Activated B cell treated with CpG ODN at 0.5 μM for 24 hours (primary cell): ENCODE data around the gene RANBP17. TPM values are rescaled to one million over a fixed set of nuclear protein-coding genes. Genes with fewer than 3 reads are reported as not detected.

Source experiments
- ATAC-seq: fragments of 200-7000 bp; cut with Tn5 transposase; one replicate; pipeline ENCODE4 v1.10.0; 2021; ENCODE audit warnings: low read depth, mild to moderate bottlenecking, moderate library complexity
- CTCF ChIA-PET: fragments of 350-600 bp; sonication (Branson Sonifier 250); formaldehyde crosslinking; loops from one replicate; lab custom pipeline; 2021; ENCODE audit warnings: antibody characterized with exemption; lab: Charles Lee
- POLR2A ChIA-PET: fragments of 350-600 bp; sonication (Branson Sonifier 250); formaldehyde crosslinking; loops from one replicate; lab custom pipeline; 2021; ENCODE audit warnings: antibody characterized with exemption; lab: Charles Lee
- DNase-seq: peaks from one replicate; pipeline ENCODE4 v3.0.0; 2022
- H3K27ac Mint-ChIP-seq: one replicate; pipeline ENCODE4 v1.8.0; 2020; ENCODE audit warnings: mixed read lengths
- H3K27me3 Mint-ChIP-seq: one replicate; pipeline ENCODE4 v1.8.0; 2021; ENCODE audit warnings: mixed read lengths
- H3K36me3 Mint-ChIP-seq: one replicate; pipeline ENCODE4 v1.8.0; 2021; ENCODE audit warnings: low read depth, mixed read lengths
- H3K4me1 Mint-ChIP-seq: one replicate; pipeline ENCODE4 v1.8.0; 2021; ENCODE audit warnings: mixed read lengths
- H3K4me3 Mint-ChIP-seq: one replicate; pipeline ENCODE4 v1.8.0; 2020; ENCODE audit warnings: mild to moderate bottlenecking, mixed read lengths
- H3K9me3 Mint-ChIP-seq: one replicate; pipeline ENCODE4 v1.8.0; 2020; ENCODE audit warnings: mixed read lengths
- intact Hi-C: fragments of 100-400 bp; cut with micrococcal nuclease; formaldehyde crosslinking; loops from one replicate; pipeline ENCODE4 v1.15.1; 2024
- total RNA-seq: library from RNA; stranded (reverse); gene quantifications from 2 replicates; pipeline ENCODE4 v1.2.3, GENCODE V29; 2022
- TF ChIP-seq, protein P1 (sequence below): fragments of 200-600 bp; IDR thresholded peaks from one replicate; pipeline ENCODE4 v1.8.0; 2022; ENCODE audit warnings: antibody characterized with exemption, mild to moderate bottlenecking

The RANBP17 gene
- total RNA-seq, 1 donor from 2014 or later, result not detected

DNA sequence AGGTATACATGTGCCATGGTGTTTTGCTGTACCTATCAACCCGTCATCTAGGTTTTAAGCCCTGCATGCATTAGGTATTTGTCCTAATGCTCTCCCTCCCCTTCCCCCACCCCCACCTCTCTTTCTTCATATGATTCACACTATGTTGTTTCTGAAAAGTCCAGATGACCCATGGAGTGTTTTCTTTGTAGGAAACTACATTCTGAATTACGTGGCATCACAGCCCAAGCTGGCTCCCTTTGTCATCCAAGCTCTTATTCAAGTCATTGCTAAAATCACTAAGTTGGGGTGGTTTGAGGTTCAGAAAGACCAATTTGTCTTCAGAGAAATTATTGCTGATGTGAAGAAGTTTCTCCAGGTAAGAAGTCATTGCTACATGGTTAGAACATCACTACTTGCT lies 30.4 kb downstream of the RANBP17 start:
- Mint-ChIP-seq H3K9me3 (no peaks in the 10 kb centered on the region), H3K4me3 (no peak overlapping the region), H3K27ac (no peak overlapping the region), H3K36me3 (no peaks in the 10 kb centered on the region), H3K27me3 (no peaks in the 10 kb centered on the region), H3K4me1 (no peaks in the 10 kb centered on the region)
- ChIA-PET CTCF (no interaction called here), POLR2A (no interaction called here)
- intact Hi-C loops, result no loop called here
- TF ChIP-seq, protein P1, sequence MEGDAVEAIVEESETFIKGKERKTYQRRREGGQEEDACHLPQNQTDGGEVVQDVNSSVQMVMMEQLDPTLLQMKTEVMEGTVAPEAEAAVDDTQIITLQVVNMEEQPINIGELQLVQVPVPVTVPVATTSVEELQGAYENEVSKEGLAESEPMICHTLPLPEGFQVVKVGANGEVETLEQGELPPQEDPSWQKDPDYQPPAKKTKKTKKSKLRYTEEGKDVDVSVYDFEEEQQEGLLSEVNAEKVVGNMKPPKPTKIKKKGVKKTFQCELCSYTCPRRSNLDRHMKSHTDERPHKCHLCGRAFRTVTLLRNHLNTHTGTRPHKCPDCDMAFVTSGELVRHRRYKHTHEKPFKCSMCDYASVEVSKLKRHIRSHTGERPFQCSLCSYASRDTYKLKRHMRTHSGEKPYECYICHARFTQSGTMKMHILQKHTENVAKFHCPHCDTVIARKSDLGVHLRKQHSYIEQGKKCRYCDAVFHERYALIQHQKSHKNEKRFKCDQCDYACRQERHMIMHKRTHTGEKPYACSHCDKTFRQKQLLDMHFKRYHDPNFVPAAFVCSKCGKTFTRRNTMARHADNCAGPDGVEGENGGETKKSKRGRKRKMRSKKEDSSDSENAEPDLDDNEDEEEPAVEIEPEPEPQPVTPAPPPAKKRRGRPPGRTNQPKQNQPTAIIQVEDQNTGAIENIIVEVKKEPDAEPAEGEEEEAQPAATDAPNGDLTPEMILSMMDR, result no peak
- ATAC-seq (no peak), DNase-seq (no peak)

DNA sequence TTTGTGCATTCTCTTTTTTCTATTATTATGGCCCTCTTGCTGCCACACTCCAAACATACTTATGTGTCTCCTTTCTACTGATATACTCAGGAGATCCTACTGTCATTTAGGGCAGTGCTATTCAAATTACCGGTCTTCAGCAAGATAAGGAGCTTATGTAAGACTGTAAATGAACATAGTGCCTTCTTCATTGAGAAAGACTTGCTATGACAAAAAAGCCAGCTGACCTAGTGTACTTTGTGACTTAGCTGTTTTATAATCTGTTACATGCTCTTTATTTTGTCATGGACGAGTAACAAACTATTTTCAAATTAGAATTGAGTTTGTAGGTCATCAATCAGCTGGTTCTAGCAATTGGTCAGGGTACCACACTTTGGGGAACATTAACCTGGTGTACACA lies 32.8 kb downstream of the RANBP17 start:
- no peak overlapping the region for H3K27ac Mint-ChIP-seq
- CTCF ChIA-PET, result no interaction called here
- DNase-seq (no peak), ATAC-seq (no peak)
- peaks cover 2% of the 10 kb centered on the region for H3K9me3 Mint-ChIP-seq
- no peaks in the 10 kb centered on the region for H3K36me3 Mint-ChIP-seq
- no peak overlapping the region for H3K4me3 Mint-ChIP-seq
- TF ChIP-seq, protein P1, result no peak
- H3K4me1 Mint-ChIP-seq, result no peaks in the 10 kb centered on the region
- intact Hi-C loops, result no loop called here
- no peaks in the 10 kb centered on the region for H3K27me3 Mint-ChIP-seq
- POLR2A ChIA-PET, result no interaction called here

DNA sequence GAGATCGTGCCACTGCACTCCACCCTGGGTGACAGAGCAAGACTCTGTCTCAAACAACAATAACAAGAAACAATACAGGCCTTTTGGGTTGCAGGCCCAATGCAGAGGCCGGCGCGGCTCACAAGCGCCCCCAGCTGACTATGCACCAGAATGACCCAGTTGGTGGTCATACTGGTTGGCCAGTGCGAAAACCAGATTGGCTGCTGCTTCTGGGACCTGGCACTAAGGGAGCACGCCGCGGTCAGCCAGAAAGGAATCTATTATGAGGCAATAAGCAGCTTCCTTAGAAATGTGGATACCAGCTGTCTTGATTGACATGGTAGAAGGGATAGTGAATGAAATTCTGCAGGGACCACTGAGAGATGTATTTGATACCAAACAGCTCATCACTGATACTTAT lies 35.0 kb downstream of the RANBP17 start:
- no peaks in the 10 kb centered on the region for H3K4me1 Mint-ChIP-seq
- no peak for DNase-seq
- H3K27me3 Mint-ChIP-seq, result no peaks in the 10 kb centered on the region
- CTCF ChIA-PET, result no interaction called here
- TF ChIP-seq, protein P1, result no peak
- H3K36me3 Mint-ChIP-seq, result no peaks in the 10 kb centered on the region
- POLR2A ChIA-PET, result no interaction called here
- no peak overlapping the region for H3K27ac Mint-ChIP-seq
- intact Hi-C loops, result no loop called here
- ATAC-seq, result no peak
- peaks cover 2% of the 10 kb centered on the region for H3K9me3 Mint-ChIP-seq
- H3K4me3 Mint-ChIP-seq, result no peak overlapping the region

DNA sequence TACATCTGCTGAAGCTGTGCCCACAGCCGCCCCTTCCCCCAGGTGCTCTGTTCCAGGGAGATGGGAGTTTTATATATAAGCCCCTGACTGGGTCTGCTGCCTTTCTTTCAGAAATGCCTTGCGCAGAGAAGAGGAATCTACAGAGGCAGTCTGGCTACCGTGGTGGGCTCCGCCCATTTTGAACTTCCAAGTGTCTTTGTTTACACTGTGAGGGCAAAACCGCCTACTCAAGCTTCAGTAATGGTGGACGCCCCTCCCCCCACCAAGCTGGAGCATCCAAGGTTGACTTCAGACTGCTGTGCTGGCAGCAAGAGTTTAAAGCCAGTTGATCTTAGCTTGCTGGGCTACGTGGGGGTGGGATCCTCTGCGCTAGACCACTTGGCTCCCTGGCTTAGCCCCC lies 41.3 kb downstream of the RANBP17 start:
- ChIA-PET POLR2A (no interaction called here), CTCF (no interaction called here)
- Mint-ChIP-seq H3K27ac (no peak overlapping the region), H3K4me1 (no peaks in the 10 kb centered on the region), H3K4me3 (no peak overlapping the region), H3K27me3 (no peaks in the 10 kb centered on the region), H3K36me3 (no peaks in the 10 kb centered on the region), H3K9me3 (peaks cover 2% of the 10 kb centered on the region)
- intact Hi-C loops, result no loop called here
- TF ChIP-seq, protein P1, result no peak
- ATAC-seq (no peak), DNase-seq (no peak)

DNA sequence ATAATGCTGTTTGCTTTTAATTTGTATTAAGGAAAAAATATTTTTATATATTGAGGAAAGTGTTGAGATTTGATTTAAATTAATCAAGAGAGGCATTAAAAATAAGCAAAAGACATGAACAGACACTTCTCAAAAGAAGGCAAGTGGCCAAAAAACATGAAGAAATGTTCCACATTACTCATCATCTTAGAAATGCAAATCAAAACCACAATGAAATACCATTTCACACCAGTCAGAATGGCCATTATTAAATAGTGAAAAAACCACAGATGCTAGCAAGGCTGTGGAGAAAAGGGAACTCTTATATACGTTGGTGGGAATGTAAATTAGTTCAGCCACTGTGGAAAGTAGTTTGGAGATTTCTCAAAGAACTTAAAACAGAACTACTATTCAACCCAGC lies 45.9 kb downstream of the RANBP17 start:
- no peaks in the 10 kb centered on the region for H3K27me3 Mint-ChIP-seq
- ChIA-PET POLR2A (no interaction called here), CTCF (no interaction called here)
- DNase-seq, result no peak
- H3K4me1 Mint-ChIP-seq, result no peaks in the 10 kb centered on the region
- no peak overlapping the region for H3K27ac Mint-ChIP-seq
- intact Hi-C loops, result no loop called here
- peaks cover 2% of the 10 kb centered on the region for H3K9me3 Mint-ChIP-seq
- ATAC-seq, result no peak
- TF ChIP-seq, protein P1, result no peak
- no peak overlapping the region for H3K4me3 Mint-ChIP-seq
- no peaks in the 10 kb centered on the region for H3K36me3 Mint-ChIP-seq
